ENCODE data around the gene MGAT4D.

MGAT4D gene

GRCh38 chr4:140395668-140396067 lies 102.4 kb downstream of the MGAT4D start:
- no peak for TF ChIP-seq CTCF (IDR thresholded peaks at IDR 0.05; ENCODE audit: low read depth, low read length)
- H3K4me1 ChIP-seq: no peaks in the 10 kb centered on the region; the same call in none of the 2 replicates
- DNase-seq: no peak
- H3K9me3 ChIP-seq: no peaks in the 10 kb centered on the region
- H3K4me3 ChIP-seq (ENCODE audit: low read depth, low read length): no peak overlapping the region
- no peaks in the 10 kb centered on the region for H3K27me3 ChIP-seq
- no peaks in the 10 kb centered on the region for H3K36me3 ChIP-seq

All from BE2C (cell line).